BLaER1 (cell line): Measurements from ENCODE around the gene VIM.

Experiments used
- H3K27ac ChIP-seq: shearing (Covaris generic); formaldehyde crosslinking; 2 replicates; pipeline ENCODE4 v1.8.1; 2022
- H3K27me3 ChIP-seq: shearing (Covaris generic); formaldehyde crosslinking; 2 replicates; pipeline ENCODE4 v1.8.1; 2022
- H3K36me3 ChIP-seq: shearing (Covaris generic); formaldehyde crosslinking; 2 replicates; pipeline ENCODE4 v1.8.1; 2022
- H3K4me1 ChIP-seq: shearing (Covaris generic); formaldehyde crosslinking; 2 replicates; pipeline ENCODE4 v1.8.1; 2022
- H3K4me2 ChIP-seq: shearing (Covaris generic); formaldehyde crosslinking; 2 replicates; pipeline ENCODE4 v1.8.1; 2022
- H3K4me3 ChIP-seq: shearing (Covaris generic); formaldehyde crosslinking; 2 replicates; pipeline ENCODE4 v1.8.1; 2022
- H3K9ac ChIP-seq: shearing (Covaris generic); formaldehyde crosslinking; 2 replicates; pipeline ENCODE4 v1.8.1; 2022
- H3K9me3 ChIP-seq: shearing (Covaris generic); formaldehyde crosslinking; 2 replicates; pipeline ENCODE4 v1.8.1; 2022
- H4K20me1 ChIP-seq: shearing (Covaris generic); formaldehyde crosslinking; 2 replicates; pipeline ENCODE4 v1.8.1; 2022
- Cebpa-rat ChIP-seq: shearing (Covaris generic); IDR thresholded peaks from 2 replicates; pipeline ENCODE4 v1.8.1; 2022

VIM gene

GRCh38 chr10:17208476-17208875 is 19.6 kb upstream of the VIM start:
- Histone ChIP-seq H3K9me3 (no peaks in the 10 kb centered on the region), H4K20me1 (no peaks in the 10 kb centered on the region), H3K4me3 (no peak overlapping the region), H3K4me1 (0 out of 2 replicates have a peak, but pooled peaks cover 8% of the 10 kb centered on the region), H3K27ac (no peak overlapping the region), H3K27me3 (no peaks in the 10 kb centered on the region), H3K4me2 (no peak overlapping the region), H3K9ac (no peak overlapping the region), H3K36me3 (no peaks in the 10 kb centered on the region)
- no peak for TF ChIP-seq Cebpa-rat

GRCh38 chr10:17209302-17209701 is 18.7 kb upstream of the VIM start:
- H3K27ac ChIP-seq, result no peak overlapping the region
- TF ChIP-seq Cebpa-rat, result no peak
- H3K27me3 ChIP-seq, result no peaks in the 10 kb centered on the region
- no peak overlapping the region for H3K9ac ChIP-seq
- no peaks in the 10 kb centered on the region for H4K20me1 ChIP-seq
- no peaks in the 10 kb centered on the region for H3K9me3 ChIP-seq
- H3K4me2 ChIP-seq, result no peak overlapping the region
- H3K36me3 ChIP-seq, result no peaks in the 10 kb centered on the region
- no peak overlapping the region for H3K4me3 ChIP-seq
- H3K4me1 ChIP-seq, result 0 out of 2 replicates have a peak, but pooled peaks cover 8% of the 10 kb centered on the region

- TF ChIP-seq Cebpa-rat, result no peak
- Histone ChIP-seq H3K27me3 (no peaks in the 10 kb centered on the region), H4K20me1 (no peaks in the 10 kb centered on the region), H3K4me3 (no peak overlapping the region), H3K36me3 (no peaks in the 10 kb centered on the region), H3K4me2 (no peak overlapping the region), H3K9me3 (no peaks in the 10 kb centered on the region), H3K27ac (no peak overlapping the region), H3K4me1 (0 out of 2 replicates have a peak, but pooled peaks cover 8% of the 10 kb centered on the region), H3K9ac (no peak overlapping the region)
These were observed 18.2 kb upstream of the VIM start for GRCh38 chr10:17209881-17210280.

GRCh38 chr10:17210361-17210760 is 17.7 kb upstream of the VIM start:
- H3K4me2 ChIP-seq, result no peak overlapping the region
- no peaks in the 10 kb centered on the region for H3K27me3 ChIP-seq
- H3K9ac ChIP-seq, result no peak overlapping the region
- 0 out of 2 replicates have a peak, but pooled peaks cover 8% of the 10 kb centered on the region for H3K4me1 ChIP-seq
- H3K36me3 ChIP-seq, result no peaks in the 10 kb centered on the region
- no peak overlapping the region for H3K27ac ChIP-seq
- H3K9me3 ChIP-seq, result no peaks in the 10 kb centered on the region
- no peaks in the 10 kb centered on the region for H4K20me1 ChIP-seq
- no peak for TF ChIP-seq Cebpa-rat
- H3K4me3 ChIP-seq, result no peak overlapping the region

- Histone ChIP-seq H3K4me3 (no peak overlapping the region), H3K27ac (no peak overlapping the region), H3K9me3 (no peaks in the 10 kb centered on the region), H3K9ac (no peak overlapping the region), H3K4me1 (no peaks in the 10 kb centered on the region), H3K27me3 (no peaks in the 10 kb centered on the region), H3K36me3 (no peaks in the 10 kb centered on the region), H4K20me1 (no peaks in the 10 kb centered on the region), H3K4me2 (no peak overlapping the region)
- no peak for TF ChIP-seq Cebpa-rat
These were observed 15.2 kb upstream of the VIM start for GRCh38 chr10:17212802-17213221.

GRCh38 chr10:17213646-17214349 is 14.2 kb upstream of the VIM start:
- H3K27ac ChIP-seq, result no peak overlapping the region
- H3K4me3 ChIP-seq, result no peak overlapping the region
- H3K9me3 ChIP-seq, result no peaks in the 10 kb centered on the region
- H4K20me1 ChIP-seq, result no peaks in the 10 kb centered on the region
- H3K9ac ChIP-seq, result no peak overlapping the region
- H3K36me3 ChIP-seq, result no peaks in the 10 kb centered on the region
- H3K27me3 ChIP-seq, result no peaks in the 10 kb centered on the region
- H3K4me2 ChIP-seq, result no peak overlapping the region
- no peak for TF ChIP-seq Cebpa-rat
- H3K4me1 ChIP-seq, result no peaks in the 10 kb centered on the region

GRCh38 chr10:17214526-17214925 is 13.5 kb upstream of the VIM start:
- Histone ChIP-seq H3K27me3 (no peaks in the 10 kb centered on the region), H3K36me3 (no peaks in the 10 kb centered on the region), H3K4me3 (no peak overlapping the region), H4K20me1 (no peaks in the 10 kb centered on the region), H3K9me3 (no peaks in the 10 kb centered on the region), H3K4me1 (no peaks in the 10 kb centered on the region), H3K4me2 (no peak overlapping the region), H3K27ac (no peak overlapping the region), H3K9ac (no peak overlapping the region)
- TF ChIP-seq Cebpa-rat, result no peak

- no peaks in the 10 kb centered on the region for H3K36me3 ChIP-seq
- no peak overlapping the region for H3K27ac ChIP-seq
- no peaks in the 10 kb centered on the region for H3K27me3 ChIP-seq
- no peak for TF ChIP-seq Cebpa-rat
- no peaks in the 10 kb centered on the region for H3K4me1 ChIP-seq
- H3K9ac ChIP-seq, result no peak overlapping the region
- H3K4me2 ChIP-seq, result no peak overlapping the region
- H4K20me1 ChIP-seq, result no peaks in the 10 kb centered on the region
- H3K4me3 ChIP-seq, result no peak overlapping the region
- no peaks in the 10 kb centered on the region for H3K9me3 ChIP-seq
These were observed 12.9 kb upstream of the VIM start for GRCh38 chr10:17214971-17215781.

GRCh38 chr10:17215782-17216122 is 12.3 kb upstream of the VIM start:
- Histone ChIP-seq H3K4me3 (no peak overlapping the region), H3K4me1 (no peaks in the 10 kb centered on the region), H3K27ac (no peak overlapping the region), H3K27me3 (no peaks in the 10 kb centered on the region), H3K4me2 (no peak overlapping the region), H3K9me3 (no peaks in the 10 kb centered on the region), H3K36me3 (no peaks in the 10 kb centered on the region), H4K20me1 (no peaks in the 10 kb centered on the region), H3K9ac (no peak overlapping the region)
- no peak for TF ChIP-seq Cebpa-rat

GRCh38 chr10:17216217-17216900 is 11.7 kb upstream of the VIM start:
- H3K27ac ChIP-seq, result no peak overlapping the region
- H3K4me3 ChIP-seq, result no peak overlapping the region
- H3K9ac ChIP-seq, result no peak overlapping the region
- no peaks in the 10 kb centered on the region for H3K36me3 ChIP-seq
- TF ChIP-seq Cebpa-rat, result no peak
- no peak overlapping the region for H3K4me2 ChIP-seq
- H4K20me1 ChIP-seq, result no peaks in the 10 kb centered on the region
- no peaks in the 10 kb centered on the region for H3K4me1 ChIP-seq
- no peaks in the 10 kb centered on the region for H3K9me3 ChIP-seq
- H3K27me3 ChIP-seq, result no peaks in the 10 kb centered on the region
